HEK293 (cell line): ENCODE data around the gene INTS14.
"Not testable (repeated sequence)": the region's sequence is repeated elsewhere in the genome, so short reads cannot be mapped to it uniquely, and the experiment has no call there.

Experiments used
- FEZF1 ChIP-seq: fragments of 450-650 bp; formaldehyde crosslinking; IDR thresholded peaks from 2 replicates; pipeline ENCODE4 v1.5.1; 2016; ENCODE audit warnings: missing biosample characterization, missing genetic modification characterization
- TF ChIP-seq, protein P1 (sequence below): fragments of 450-650 bp; formaldehyde crosslinking; IDR thresholded peaks from 2 replicates; pipeline ENCODE4 v1.5.1; 2016; ENCODE audit warnings: missing biosample characterization, missing genetic modification characterization

DNA sequence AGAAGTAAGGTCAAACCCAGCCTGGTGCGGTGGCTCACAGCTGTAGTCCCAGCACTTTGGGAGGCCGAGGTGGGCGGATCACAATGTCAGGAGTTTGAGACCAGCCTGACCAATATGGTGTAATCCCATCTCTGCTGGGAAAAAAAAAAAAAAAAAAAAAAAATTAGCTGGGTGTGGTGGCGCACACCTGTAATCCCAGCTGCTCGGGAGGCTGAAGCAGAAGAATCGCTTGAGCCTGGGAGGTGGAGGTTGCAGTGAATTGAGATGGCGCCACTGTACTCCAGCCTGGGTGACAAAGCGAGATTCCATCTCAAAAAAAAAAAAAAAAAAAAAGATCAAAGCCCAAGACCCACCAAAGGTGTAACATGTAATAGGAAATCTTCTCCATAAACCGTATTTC, 61.6 kb downstream of the INTS14 start:
- TF ChIP-seq, protein P1, sequence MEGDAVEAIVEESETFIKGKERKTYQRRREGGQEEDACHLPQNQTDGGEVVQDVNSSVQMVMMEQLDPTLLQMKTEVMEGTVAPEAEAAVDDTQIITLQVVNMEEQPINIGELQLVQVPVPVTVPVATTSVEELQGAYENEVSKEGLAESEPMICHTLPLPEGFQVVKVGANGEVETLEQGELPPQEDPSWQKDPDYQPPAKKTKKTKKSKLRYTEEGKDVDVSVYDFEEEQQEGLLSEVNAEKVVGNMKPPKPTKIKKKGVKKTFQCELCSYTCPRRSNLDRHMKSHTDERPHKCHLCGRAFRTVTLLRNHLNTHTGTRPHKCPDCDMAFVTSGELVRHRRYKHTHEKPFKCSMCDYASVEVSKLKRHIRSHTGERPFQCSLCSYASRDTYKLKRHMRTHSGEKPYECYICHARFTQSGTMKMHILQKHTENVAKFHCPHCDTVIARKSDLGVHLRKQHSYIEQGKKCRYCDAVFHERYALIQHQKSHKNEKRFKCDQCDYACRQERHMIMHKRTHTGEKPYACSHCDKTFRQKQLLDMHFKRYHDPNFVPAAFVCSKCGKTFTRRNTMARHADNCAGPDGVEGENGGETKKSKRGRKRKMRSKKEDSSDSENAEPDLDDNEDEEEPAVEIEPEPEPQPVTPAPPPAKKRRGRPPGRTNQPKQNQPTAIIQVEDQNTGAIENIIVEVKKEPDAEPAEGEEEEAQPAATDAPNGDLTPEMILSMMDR (tag by site-specific recombination), result not testable (repeated sequence)
- not testable (repeated sequence) for TF ChIP-seq FEZF1 (tag by site-specific recombination)
